HepG2 (cell line): ENCODE results near the gene PODXL2. TPM values are rescaled to one million over a fixed set of nuclear protein-coding genes. Genes with fewer than 3 reads are reported as not detected.
"Not testable (repeated sequence)": the region's sequence is repeated elsewhere in the genome, so short reads cannot be mapped to it uniquely, and the experiment has no call there.

Source experiments
- ATAC-seq: fragments of 200-7000 bp; cut with Tn5 transposase; 3 replicates; pipeline ENCODE4 v1.9.1; 2020; ENCODE audit warnings: mild to moderate bottlenecking, moderate library complexity
- BruUV-seq: library from RNA; stranded (reverse); fragments of 400-500 nt; replicated peaks from 2 replicates; lab custom pipeline; 2021; lab: Mats Ljungman, UMichigan
- CTCF ChIA-PET: fragments of 300-600 bp; formaldehyde crosslinking; extraction: SDS; loops from one replicate; lab custom pipeline; 2021; ENCODE audit warnings: low total read pairs, inconsistent platforms, low intra/inter-chr PET ratio; lab: Yijun Ruan, JAX
- POLR2A ChIA-PET: fragments of 350-600 bp; sonication (Branson Sonifier 250); formaldehyde crosslinking; loops from one replicate; lab custom pipeline; 2020; ENCODE audit warnings: antibody characterized with exemption, inconsistent platforms; lab: Yijun Ruan, JAX
- DNase-seq: peaks from one replicate; pipeline ENCODE4 v3.0.0-alpha.2; 2015; ENCODE audit warnings: low spot score
- FAIRE-seq: peaks from 3 replicates; lab custom pipeline; 2011; peaks lifted over from hg19 to GRCh38; lab: Jason Lieb, UNC
- H2AFZ ChIP-seq: one replicate; pipeline ENCODE4 v1.6.1; 2011; ENCODE audit warnings: low read length, inconsistent platforms
- H3K27ac ChIP-seq: fragments of 300-600 bp; 3 replicates; pipeline ENCODE4 v1.8.0; 2011; ENCODE audit warnings: mixed run types, mild to moderate bottlenecking, mixed read lengths, low read length, inconsistent platforms; ENCODE audit not compliant: insufficient read depth; ENCODE audit errors: extremely low read length
- H3K27me3 ChIP-seq, 2 experiments: fragments of 200-600 bp in 1 of 2; 2 replicates in 1 of 2; 3 replicates in 1 of 2; pipeline versions ENCODE4 v1.6.0 to v1.8.0; 2011; ENCODE audit warnings: low read length in 2 of 2, mild to moderate bottlenecking in 2 of 2, moderate library complexity in 2 of 2, inconsistent platforms in 1 of 2; ENCODE audit not compliant: insufficient read depth in 2 of 2, control insufficient read depth in 1 of 2
- H3K36me3 ChIP-seq, 2 experiments: fragments of 200-600 bp in 1 of 2; replicated peaks in 1 of 2; 2 replicates in 1 of 2; 3 replicates in 1 of 2; pipeline versions ENCODE4 v1.5.1 to v1.8.0; 2011; ENCODE audit warnings: low read length in 2 of 2, inconsistent platforms in 1 of 2; ENCODE audit not compliant: insufficient read depth in 2 of 2, control insufficient read depth in 1 of 2
- H3K4me1 ChIP-seq: 2 replicates; pipeline ENCODE4 v1.5.1; 2012; ENCODE audit warnings: low read length, inconsistent platforms; ENCODE audit not compliant: insufficient read depth
- H3K4me2 ChIP-seq: 2 replicates; pipeline ENCODE4 v1.6.0; 2011; ENCODE audit warnings: low read depth, low read length, inconsistent platforms
- H3K4me3 ChIP-seq, 3 experiments: fragments of 200-600 bp in 1 of 3; sonication (generic), shearing (Covaris generic) in 1 of 3; replicated peaks in 1 of 3; 2 replicates each; pipeline ENCODE4 v1.5.1; 2011 to 2016; ENCODE audit warnings: low read length in 3 of 3, inconsistent platforms in 2 of 3, low read depth in 2 of 3, mild to moderate bottlenecking in 2 of 3, control low read depth in 1 of 3, mixed read lengths in 1 of 3; ENCODE audit not compliant: insufficient read depth in 1 of 3
- H3K79me2 ChIP-seq: one replicate; pipeline ENCODE4 v1.6.1; 2011; ENCODE audit warnings: low read length, inconsistent platforms; ENCODE audit not compliant: insufficient read depth
- H3K9ac ChIP-seq: 2 replicates; pipeline ENCODE4 v1.6.0; 2011; ENCODE audit warnings: mild to moderate bottlenecking, low read depth, low read length, inconsistent platforms; ENCODE audit not compliant: insufficient read depth
- H3K9me3 ChIP-seq: 2 replicates; pipeline ENCODE4 v1.5.1; 2012; ENCODE audit warnings: mild to moderate bottlenecking, low read length
- H4K20me1 ChIP-seq: 2 replicates; pipeline ENCODE4 v1.6.0; 2011; ENCODE audit warnings: inconsistent platforms, mild to moderate bottlenecking, low read length, moderate library complexity; ENCODE audit not compliant: insufficient read depth
- ATF7-NPFF ChIP-seq: sonication (generic); formaldehyde crosslinking; IDR thresholded peaks from 2 replicates; pipeline ENCODE4 v1.8.1; 2023; ENCODE audit warnings: mild to moderate bottlenecking, low read depth, missing genetic modification reagents, moderate library complexity
- CEBPZ ChIP-seq: IDR thresholded peaks from 2 replicates; pipeline ENCODE4 v1.6.1; 2012; ENCODE audit warnings: low read length, improper control_type of control experiment
- FOXA3 ChIP-seq: IDR thresholded peaks from 2 replicates; pipeline ENCODE4 v1.6.1; 2016; ENCODE audit warnings: missing genetic modification reagents, missing compliant biosample characterization
- NAIF1 ChIP-seq: sonication (generic); formaldehyde crosslinking; IDR thresholded peaks from 2 replicates; pipeline ENCODE4 v1.5.0; 2020; ENCODE audit warnings: mild to moderate bottlenecking, missing genetic modification reagents, borderline replicate concordance
- SCMH1 ChIP-seq: sonication (generic); formaldehyde crosslinking; IDR thresholded peaks from 2 replicates; pipeline ENCODE4 v1.9.0; 2021; ENCODE audit warnings: missing genetic modification reagents, mild to moderate bottlenecking, borderline replicate concordance
- SMAD9 ChIP-seq: sonication (generic); formaldehyde crosslinking; IDR thresholded peaks from 2 replicates; pipeline ENCODE4 v1.5.1; 2020; ENCODE audit warnings: mild to moderate bottlenecking, missing genetic modification reagents
- ZNF337 ChIP-seq: sonication (generic); formaldehyde crosslinking; IDR thresholded peaks from 2 replicates; pipeline ENCODE4 v1.5.1; 2020; ENCODE audit warnings: missing genetic modification reagents, low read depth, mild to moderate bottlenecking, borderline replicate concordance
- WGBS: methylation state at CpG from one replicate; pipeline ENCODE4 v1.1.6; 2017; ENCODE audit warnings: low lambda C conversion rate; 5-methylcytosine and 5-hydroxymethylcytosine counted together
- in situ Hi-C: cut with HindIII; loops from 2 replicates; pipeline ENCODE4 v1.10.0; 2017; ENCODE audit warnings: low pct_unique_long_range_greater_than_20kb; ENCODE audit not compliant: extremely low pct_ligation_motif_present
- intact Hi-C: fragments of 100-400 bp; cut with micrococcal nuclease; formaldehyde crosslinking; loops from one replicate; pipeline ENCODE4 v1.10.0; 2022; ENCODE audit not compliant: unreplicated experiment
- polyA plus RNA-seq, 8 experiments: library from polyadenylated mRNA; depleted of rRNA in 3 of 8; stranded (reverse) in 7 of 8; unstranded in 1 of 8; fragments of >200 nt; fragmentation: Illumina TruSeq in 4 of 8; extraction: Trizol in 4 of 8; gene quantifications; 2 replicates each; pipeline versions ENCODE4 v1.2.1 to v1.2.3, GENCODE V29; 2011 to 2016; ENCODE audit warnings: low read depth in 4 of 8, missing spikeins in 1 of 8, mixed read lengths in 1 of 8; ENCODE audit not compliant: insufficient read depth in 1 of 8
- total RNA-seq, 5 experiments: library from RNA; depleted of rRNA; stranded (reverse); fragments of >200 nt; fragmentation: Illumina TruSeq; extraction: Trizol; gene quantifications; 2 replicates each; pipeline ENCODE4 v1.2.3, GENCODE V29; 2016; ENCODE audit warnings: low read depth in 1 of 5

The PODXL2 gene
- total and polyA plus RNA-seq, 2 of the 13 experiments (the other 11 are each of a cell fraction or from before 2014, with no cell fraction given), result 20.4 to 25.1 TPM

- ATAC-seq (no peak), FAIRE-seq (no peak), DNase-seq (no peak)
- no peak overlapping the region for H3K4me3 ChIP-seq
- no peaks in the 10 kb centered on the region for H3K79me2 ChIP-seq
- BruUV-seq, result no TSS peak
- peaks cover 10% of the 10 kb centered on the region; the same call in 1 of the 2 replicates for H3K4me1 ChIP-seq
- H2AFZ ChIP-seq, result no peak overlapping the region
- H3K9ac ChIP-seq, result no peak overlapping the region
- H3K27ac ChIP-seq, result no peak overlapping the region
- no peaks in the 10 kb centered on the region for H3K9me3 ChIP-seq
- intact Hi-C loops, result no loop called here
- POLR2A ChIA-PET, result no interaction called here
- no peak for TF ChIP-seq SMAD9 (CRISPR knock-in tag)
- no peak for TF ChIP-seq ZNF337 (CRISPR knock-in tag)
- TF ChIP-seq ATF7-NPFF (CRISPR knock-in tag), result no peak
- TF ChIP-seq CEBPZ, result no peak
- 0 out of 2 replicates have a peak, but pooled peaks have one; percentile 25 for TF ChIP-seq FOXA3 (CRISPR knock-in tag)
- no peak for TF ChIP-seq NAIF1 (CRISPR knock-in tag)
- TF ChIP-seq SCMH1 (CRISPR knock-in tag), result no peak
- 90% methylated on average over 4 of the region's 4 CpGs for WGBS
- H3K4me2 ChIP-seq, result no peak overlapping the region
- no peaks in the 10 kb centered on the region for H4K20me1 ChIP-seq
- no peaks in the 10 kb centered on the region for H3K27me3 ChIP-seq
- H3K36me3 ChIP-seq, result no peaks in the 10 kb centered on the region
- in situ Hi-C loops, result no loop called here
- CTCF ChIA-PET, result no interaction called here
Measured at GRCh38 chr3:127654374-127654773, 25.4 kb downstream of the PODXL2 start.

GRCh38 chr3:127654993-127655392 lies 26.0 kb downstream of the PODXL2 start:
- POLR2A ChIA-PET, H2AFZ ChIP-seq, H3K9ac ChIP-seq, H3K4me3 ChIP-seq, BruUV-seq, CTCF ChIA-PET, H3K27ac ChIP-seq, DNase-seq, H3K4me2 ChIP-seq, H3K36me3 ChIP-seq, intact Hi-C loops, H3K79me2 ChIP-seq, H3K27me3 ChIP-seq, H4K20me1 ChIP-seq, FAIRE-seq, in situ Hi-C loops, ATAC-seq, H3K9me3 ChIP-seq: not testable (repeated sequence)
- peaks cover 10% of the 10 kb centered on the region; the same call in 1 of the 2 replicates for H3K4me1 ChIP-seq
- WGBS, result 93% methylated on average over 5 of the region's 6 CpGs
